Measurements from ENCODE around the gene LINC01488.

Gene LINC01488

GRCh38 chr11:69482322-69482721 is 859 bp downstream of the LINC01488 start:
- DNase-seq, result no peak

- DNase-seq, result no peak
Observed at GRCh38 chr11:69483170-69483569, 1.7 kb downstream of the LINC01488 start.

DNA sequence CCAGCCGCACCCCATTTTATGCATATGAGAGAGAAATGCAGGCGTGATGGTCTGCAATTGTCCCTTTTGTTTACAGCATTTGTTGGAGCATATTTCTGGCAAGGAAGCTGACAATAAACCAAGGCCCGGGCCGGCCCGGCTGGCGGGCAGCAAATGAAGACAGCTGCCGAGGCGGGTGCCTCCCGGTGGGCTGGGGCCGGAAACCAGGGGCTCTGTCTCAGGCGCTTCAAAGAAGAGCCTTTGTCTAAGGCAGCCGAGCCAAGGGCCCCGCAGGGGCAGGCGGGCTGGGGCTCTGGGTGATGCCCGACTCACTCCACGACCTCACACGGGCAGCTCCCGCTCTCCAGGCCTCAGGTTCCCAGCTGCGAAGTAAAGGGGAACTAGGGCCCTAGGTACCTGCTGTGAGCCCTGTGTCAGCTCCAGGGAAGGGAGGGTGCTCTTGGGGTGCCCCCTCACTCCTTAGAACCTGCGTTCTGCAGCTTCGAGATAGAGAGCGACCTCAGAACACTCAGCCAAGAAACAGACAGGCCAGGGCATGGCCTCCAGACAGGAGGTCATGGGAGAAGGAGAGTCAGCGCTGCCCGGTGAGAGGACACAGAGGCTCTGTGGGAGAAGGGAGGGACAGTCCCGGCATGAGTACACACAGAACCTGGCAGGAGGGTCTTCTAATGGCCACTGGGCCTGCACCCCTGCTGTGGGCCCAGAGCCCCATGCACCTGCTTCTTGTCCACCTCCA is 2.4 kb downstream of the LINC01488 start:
- DNase-seq, result peak; percentile 68

DNA sequence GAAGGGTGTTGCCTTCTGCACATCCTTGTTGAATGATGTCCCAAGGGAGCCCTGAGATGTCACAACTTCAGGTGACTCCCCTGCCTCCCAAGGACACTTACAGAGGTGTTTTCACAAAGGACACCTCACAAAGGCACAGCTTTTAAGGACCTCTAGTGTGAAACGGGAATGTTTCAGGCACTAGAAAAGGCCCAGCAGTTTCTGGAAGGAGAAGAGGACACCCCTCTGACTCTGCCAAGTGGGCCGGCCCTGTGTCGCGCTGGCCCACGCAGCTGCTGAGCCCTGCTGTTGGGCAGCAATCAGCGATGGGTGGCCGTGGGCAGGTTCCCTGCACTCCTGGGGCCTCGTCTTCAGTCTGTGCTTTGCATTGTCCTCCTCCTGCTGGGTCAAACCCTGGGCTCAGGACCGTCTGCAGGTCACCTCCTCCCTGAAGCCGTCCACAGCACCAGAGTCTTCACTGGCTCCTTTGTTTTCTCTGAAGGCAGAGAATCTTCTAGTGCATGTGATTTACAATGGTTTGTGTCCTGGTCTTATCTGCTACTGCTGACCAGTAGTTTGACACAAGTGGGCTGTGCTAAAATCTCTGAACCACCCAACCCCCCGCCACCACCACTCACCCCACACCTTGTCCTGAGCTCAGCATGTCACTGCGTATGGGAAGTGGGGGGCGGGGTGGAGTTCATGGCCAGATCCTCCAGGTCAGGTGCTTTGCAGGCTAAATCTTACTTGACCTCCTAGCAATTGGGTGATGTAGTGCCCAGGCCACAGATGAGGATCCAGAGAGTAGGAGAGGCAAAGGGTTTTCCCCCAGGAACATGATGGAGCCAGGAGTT is 3.2 kb downstream of the LINC01488 start:
- no peak for DNase-seq

DNA sequence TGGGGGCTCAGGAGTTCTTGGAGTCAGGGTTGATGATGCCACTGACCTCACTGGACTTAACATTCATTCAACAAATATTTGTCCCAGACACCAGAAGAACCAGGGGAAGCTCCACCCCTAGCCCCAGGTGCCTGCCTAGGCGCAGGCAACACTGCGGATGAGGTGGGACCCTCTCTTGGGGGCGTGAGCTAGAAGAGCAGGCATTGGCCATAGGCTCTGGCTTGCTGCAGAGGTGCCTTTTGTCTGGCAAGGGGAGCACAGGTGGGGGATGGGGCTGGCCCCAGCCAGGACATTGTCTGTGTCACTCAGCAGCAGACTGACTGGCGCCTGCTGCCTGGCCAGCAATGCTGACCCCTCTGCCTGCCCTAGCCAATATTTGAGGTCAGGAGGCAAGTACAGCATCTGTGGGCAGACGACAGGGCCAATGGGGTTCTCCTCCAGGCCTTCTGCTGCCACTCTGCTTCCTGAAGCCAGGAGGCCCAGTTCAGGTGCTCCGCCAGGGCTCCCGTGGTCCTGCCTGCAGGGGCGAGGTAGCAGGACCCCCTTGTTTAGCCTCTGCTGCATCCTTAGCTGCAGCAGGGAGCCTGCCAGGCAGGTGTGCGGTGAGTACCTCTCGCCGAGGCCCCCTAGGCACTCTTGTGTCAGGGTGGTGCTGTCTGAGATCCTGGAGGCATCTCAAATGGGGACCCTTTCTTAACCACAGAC is 4.0 kb downstream of the LINC01488 start:
- DNase-seq, result no peak

- no peak for DNase-seq
Observed at GRCh38 chr11:69486056-69486772, 4.8 kb downstream of the LINC01488 start.

- peak; percentile 72 for DNase-seq
Observed at GRCh38 chr11:69486773-69487291, 5.4 kb downstream of the LINC01488 start.

- no peak for DNase-seq
Observed at GRCh38 chr11:69487391-69487790, 5.9 kb downstream of the LINC01488 start.

GRCh38 chr11:69487849-69488542 is 6.5 kb downstream of the LINC01488 start:
- DNase-seq, result no peak

DNA sequence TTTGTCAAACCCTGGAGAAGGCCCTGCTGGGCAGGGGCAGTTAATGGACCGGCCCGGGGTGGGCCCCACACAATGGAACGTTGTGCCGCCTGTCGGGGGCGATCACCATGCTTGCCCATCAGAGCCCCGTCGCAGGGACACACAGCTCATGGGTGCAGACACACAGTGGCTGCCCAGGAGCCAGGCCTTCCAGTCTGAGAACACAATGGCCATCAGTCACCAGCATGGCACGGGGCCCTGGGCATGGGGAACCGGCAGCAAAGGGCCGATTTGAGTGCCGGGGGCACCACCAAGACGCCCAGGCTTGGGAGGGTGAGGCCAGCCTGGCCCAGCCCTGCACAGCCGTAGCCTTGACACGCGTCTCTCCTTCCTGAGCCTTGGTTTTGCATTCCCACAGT is 7.1 kb downstream of the LINC01488 start:
- DNase-seq, result no peak

- DNase-seq, result peak; percentile 56
Observed at GRCh38 chr11:69489031-69489745, 7.7 kb downstream of the LINC01488 start.

DNA sequence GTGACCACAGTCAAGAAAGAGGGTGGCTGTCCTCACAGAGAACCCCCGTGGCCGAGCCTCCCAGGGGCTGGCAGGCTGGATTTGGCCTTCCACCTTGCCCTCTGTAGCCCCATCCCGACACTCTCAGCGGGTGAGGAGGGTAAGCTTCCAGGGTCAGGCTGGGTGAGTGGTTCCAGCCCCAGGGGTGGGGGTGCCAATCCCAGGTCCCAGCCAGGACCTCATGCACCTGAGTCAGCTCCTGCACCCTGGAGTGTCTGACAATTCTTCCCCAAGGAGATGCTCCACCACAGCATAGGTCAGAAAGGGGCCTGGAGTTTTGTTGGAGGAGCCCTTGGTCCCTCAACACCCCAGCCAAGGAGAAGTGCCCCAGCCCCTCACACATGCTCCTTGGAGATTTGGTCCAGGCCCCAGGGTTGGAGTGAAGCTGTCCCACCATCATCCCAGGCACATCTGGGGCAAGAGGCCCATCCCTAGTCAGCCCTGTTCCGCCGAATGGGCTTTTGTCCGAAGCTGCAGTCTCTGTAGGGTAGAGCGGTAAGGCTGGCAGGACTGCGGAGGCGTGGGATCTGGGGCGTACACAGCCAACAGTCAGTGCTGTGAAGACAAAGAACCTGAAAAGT is 8.4 kb downstream of the LINC01488 start:
- no peak for DNase-seq

GRCh38 chr11:69490516-69490915 is 9.1 kb downstream of the LINC01488 start:
- DNase-seq, result no peak

GRCh38 chr11:69491071-69492031 is 9.9 kb downstream of the LINC01488 start:
- DNase-seq, result no peak

DNA sequence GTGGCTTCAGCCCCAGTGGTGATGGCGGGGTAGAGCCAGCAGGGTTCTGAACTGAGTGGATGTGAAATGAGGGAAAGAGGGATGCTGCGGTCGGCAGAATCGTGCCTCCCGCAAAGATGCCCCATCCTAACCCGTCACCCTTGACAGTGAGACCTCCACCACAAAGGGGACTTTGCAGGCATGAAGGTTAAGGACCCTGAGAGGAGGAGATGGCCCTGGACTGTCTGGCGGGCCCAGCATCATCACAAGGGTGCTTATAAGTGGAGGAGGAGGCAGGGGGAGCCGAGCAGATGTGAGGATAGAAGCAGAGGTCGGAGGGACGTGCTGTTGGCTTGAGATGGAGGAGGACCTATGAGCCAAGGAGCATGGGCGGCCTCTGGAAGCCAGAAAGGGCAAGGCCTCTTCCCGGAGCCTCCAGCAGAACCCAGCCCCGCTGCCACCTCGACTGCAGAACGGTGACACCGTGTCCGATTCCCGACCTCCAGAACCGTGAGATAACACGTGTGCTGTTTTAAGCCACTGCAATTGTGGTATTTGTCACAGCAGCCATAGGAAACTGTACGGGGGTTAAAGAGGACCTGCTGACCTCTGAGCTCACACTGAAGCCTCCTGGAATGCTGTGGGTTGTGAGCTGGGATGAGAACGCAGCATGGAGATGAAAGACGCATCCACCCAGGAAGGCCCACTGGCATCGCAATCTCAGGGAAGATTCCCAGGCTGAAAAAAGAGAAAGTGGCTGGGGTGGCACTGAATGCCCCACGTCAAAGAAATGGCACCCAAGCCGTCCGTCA is 10.9 kb downstream of the LINC01488 start:
- no peak for DNase-seq

GRCh38 chr11:69493931-69494821 is 12.7 kb downstream of the LINC01488 start:
- DNase-seq, result no peak

- no peak for DNase-seq
Observed at GRCh38 chr11:69494851-69495250, 13.4 kb downstream of the LINC01488 start.

Measured in right hindlimb (tissue), 1 donor.